ENCODE measurements around the gene SRCAP. TPM values are rescaled to one million over a fixed set of nuclear protein-coding genes. Genes with fewer than 3 reads are reported as not detected.

SRCAP gene
- total RNA-seq, 2 donors from 2014 or later = 27.5 to 30.0 TPM

DNA sequence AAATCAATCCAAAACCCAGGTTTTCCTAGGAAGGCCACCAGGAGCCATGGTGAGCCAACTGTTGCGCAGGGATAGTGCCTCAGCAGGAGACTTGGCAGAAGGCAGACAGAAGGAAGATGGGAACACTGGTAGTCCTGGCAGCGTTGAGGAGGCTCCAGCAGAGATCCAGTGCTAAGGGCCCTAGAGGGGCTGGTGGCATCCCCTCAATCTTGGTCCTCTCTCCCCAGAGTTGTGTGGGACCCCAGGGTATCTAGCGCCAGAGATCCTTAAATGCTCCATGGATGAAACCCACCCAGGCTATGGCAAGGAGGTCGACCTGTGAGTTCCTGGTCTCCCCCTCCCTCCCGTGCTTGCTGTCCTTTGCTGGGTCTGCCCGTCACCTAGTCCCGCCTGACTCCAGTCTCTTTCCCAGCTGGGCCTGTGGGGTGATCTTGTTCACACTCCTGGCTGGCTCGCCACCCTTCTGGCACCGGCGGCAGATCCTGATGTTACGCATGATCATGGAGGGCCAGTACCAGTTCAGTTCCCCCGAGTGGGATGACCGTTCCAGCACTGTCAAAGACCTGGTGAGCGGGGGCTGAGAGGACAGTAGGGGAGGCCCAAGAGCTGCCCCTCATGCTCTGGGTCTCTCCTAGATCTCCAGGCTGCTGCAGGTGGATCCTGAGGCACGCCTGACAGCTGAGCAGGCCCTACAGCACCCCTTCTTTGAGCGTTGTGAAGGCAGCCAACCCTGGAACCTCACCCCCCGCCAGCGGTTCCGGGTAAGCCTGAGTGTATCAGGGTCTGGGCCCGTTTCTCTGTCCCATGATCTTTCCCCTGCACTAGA is 57.2 kb downstream of the SRCAP start:
- DNase-seq (no peak), ATAC-seq (no peak)
- Histone ChIP-seq H3K27ac (no peak overlapping the region), H3K4me1 (peaks cover 12% of the 10 kb centered on the region), H3K36me3 (replicated peaks in 1 of 2; ENCODE audit: insufficient read depth in 1 of 2, low read depth in 2 of 2) (peaks cover 0 to 9% of the 10 kb centered on the region in 2 donors), H3K27me3 (no peaks in the 10 kb centered on the region), H3K4me3 (no peak overlapping the region), H3K9me3 (no peaks in the 10 kb centered on the region)
- no peak for TF ChIP-seq POLR2A (IDR thresholded peaks at IDR 0.05)
- WGBS, 2 donors = 88 to 91% methylated on average over 20 of the region's 20 CpGs
- intact Hi-C loops (cut with DNase I) = no loop called here

DNA sequence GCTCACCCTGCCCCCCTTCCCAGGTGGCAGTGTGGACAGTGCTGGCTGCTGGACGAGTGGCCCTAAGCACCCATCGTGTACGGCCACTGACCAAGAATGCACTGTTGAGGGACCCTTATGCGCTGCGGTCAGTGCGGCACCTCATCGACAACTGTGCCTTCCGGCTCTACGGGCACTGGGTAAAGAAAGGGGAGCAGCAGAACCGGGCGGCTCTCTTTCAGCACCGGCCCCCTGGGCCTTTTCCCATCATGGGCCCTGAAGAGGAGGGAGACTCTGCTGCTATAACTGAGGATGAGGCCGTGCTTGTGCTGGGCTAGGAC is 57.8 kb downstream of the SRCAP start:
- peaks cover 14% of the 10 kb centered on the region for H3K4me1 ChIP-seq
- no peaks in the 10 kb centered on the region for H3K27me3 ChIP-seq
- intact Hi-C loops (cut with DNase I) = no loop called here
- TF ChIP-seq, protein P1, sequence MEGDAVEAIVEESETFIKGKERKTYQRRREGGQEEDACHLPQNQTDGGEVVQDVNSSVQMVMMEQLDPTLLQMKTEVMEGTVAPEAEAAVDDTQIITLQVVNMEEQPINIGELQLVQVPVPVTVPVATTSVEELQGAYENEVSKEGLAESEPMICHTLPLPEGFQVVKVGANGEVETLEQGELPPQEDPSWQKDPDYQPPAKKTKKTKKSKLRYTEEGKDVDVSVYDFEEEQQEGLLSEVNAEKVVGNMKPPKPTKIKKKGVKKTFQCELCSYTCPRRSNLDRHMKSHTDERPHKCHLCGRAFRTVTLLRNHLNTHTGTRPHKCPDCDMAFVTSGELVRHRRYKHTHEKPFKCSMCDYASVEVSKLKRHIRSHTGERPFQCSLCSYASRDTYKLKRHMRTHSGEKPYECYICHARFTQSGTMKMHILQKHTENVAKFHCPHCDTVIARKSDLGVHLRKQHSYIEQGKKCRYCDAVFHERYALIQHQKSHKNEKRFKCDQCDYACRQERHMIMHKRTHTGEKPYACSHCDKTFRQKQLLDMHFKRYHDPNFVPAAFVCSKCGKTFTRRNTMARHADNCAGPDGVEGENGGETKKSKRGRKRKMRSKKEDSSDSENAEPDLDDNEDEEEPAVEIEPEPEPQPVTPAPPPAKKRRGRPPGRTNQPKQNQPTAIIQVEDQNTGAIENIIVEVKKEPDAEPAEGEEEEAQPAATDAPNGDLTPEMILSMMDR (IDR thresholded peaks at IDR 0.05) = no peak
- no peak for TF ChIP-seq POLR2A (IDR thresholded peaks at IDR 0.05)
- no peak overlapping the region for H3K4me3 ChIP-seq
- no peak overlapping the region for H3K27ac ChIP-seq
- H3K9me3 ChIP-seq = no peaks in the 10 kb centered on the region
- no peak for ATAC-seq
- DNase-seq = no peak
- WGBS, 2 donors = 87 to 93% methylated on average over 12 to 13 of the region's 13 CpGs
- peaks cover 0 to 7% of the 10 kb centered on the region in 2 donors for H3K36me3 ChIP-seq (replicated peaks in 1 of 2; ENCODE audit: insufficient read depth in 1 of 2, low read depth in 2 of 2)

DNA sequence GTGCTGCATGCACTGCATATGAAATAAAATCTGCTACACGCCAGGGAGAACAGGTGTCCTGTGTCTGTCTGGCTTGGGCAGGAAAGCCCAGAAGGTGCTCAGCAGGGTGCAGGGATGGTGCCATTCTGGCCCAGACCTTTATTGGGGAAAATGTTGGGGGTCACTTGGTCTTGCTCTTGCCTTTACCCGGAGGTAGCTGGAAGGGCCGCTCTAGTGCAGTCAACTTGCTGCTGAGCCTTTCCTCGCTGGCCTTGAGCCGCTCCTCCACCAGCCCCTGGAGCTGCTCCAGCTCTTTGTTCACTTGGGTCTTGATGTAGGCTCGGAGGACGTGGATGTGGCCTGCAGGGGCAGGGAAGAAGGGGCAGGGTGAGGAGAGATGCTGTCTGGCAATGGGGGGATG is 58.3 kb downstream of the SRCAP start:
- H3K27me3 ChIP-seq = no peaks in the 10 kb centered on the region
- H3K27ac ChIP-seq = no peak overlapping the region
- WGBS, 2 donors = 83 to 86% methylated on average over 7 of the region's 7 CpGs
- H3K4me3 ChIP-seq = no peak overlapping the region
- no peak for ATAC-seq
- no peak for TF ChIP-seq POLR2A (IDR thresholded peaks at IDR 0.05)
- TF ChIP-seq, protein P1 (IDR thresholded peaks at IDR 0.05) = no peak
- no peak for DNase-seq
- no peaks in the 10 kb centered on the region for H3K9me3 ChIP-seq
- H3K4me1 ChIP-seq = peaks cover 14% of the 10 kb centered on the region
- peaks cover 0 to 7% of the 10 kb centered on the region in 2 donors for H3K36me3 ChIP-seq (replicated peaks in 1 of 2; ENCODE audit: insufficient read depth in 1 of 2, low read depth in 2 of 2)
- intact Hi-C loops (cut with DNase I) = no loop called here

DNA sequence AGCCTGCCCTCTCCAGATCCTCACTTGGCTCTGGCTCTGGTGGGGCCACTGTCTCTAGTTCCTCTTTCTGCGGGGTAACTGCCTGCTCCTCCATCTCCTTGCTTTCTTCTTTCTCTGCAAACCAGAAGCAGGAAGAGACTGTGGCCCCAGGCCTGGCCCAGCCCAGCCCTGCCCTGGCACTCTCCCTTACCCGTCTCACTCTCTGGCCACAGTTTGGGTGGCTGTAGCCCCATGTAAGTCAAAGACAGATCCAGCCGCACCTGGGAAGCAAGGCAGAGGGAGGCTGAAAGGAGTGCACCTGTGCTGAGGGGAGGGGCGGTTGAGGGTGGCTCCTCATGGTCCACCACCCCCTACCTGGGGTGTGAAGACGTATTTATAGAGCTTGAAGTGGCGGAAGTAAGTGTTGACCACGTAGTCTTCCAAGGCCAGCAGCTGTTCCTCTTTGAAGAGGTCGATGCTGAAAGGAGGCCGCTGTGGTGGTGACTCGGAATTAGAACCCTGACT is 60.1 kb downstream of the SRCAP start:
- ATAC-seq (no peak), DNase-seq (peak in 1 of 4 donors; percentile 36)
- H3K27me3 ChIP-seq = no peaks in the 10 kb centered on the region
- peak overlapping the region in 1 of 4 donors; percentile 44 for H3K27ac ChIP-seq
- 71 to 87% methylated on average over 10 of the region's 10 CpGs for WGBS, 2 donors
- no peak for TF ChIP-seq POLR2A (IDR thresholded peaks at IDR 0.05)
- TF ChIP-seq, protein P1 (IDR thresholded peaks at IDR 0.05) = no peak
- intact Hi-C loops (cut with DNase I) = no loop called here
- H3K9me3 ChIP-seq = no peaks in the 10 kb centered on the region
- H3K4me1 ChIP-seq = peaks cover 28% of the 10 kb centered on the region
- H3K4me3 ChIP-seq = no peak overlapping the region
- peaks cover 0 to under 1% of the 10 kb centered on the region in 2 donors for H3K36me3 ChIP-seq (replicated peaks in 1 of 2; ENCODE audit: insufficient read depth in 1 of 2, low read depth in 2 of 2)

DNA sequence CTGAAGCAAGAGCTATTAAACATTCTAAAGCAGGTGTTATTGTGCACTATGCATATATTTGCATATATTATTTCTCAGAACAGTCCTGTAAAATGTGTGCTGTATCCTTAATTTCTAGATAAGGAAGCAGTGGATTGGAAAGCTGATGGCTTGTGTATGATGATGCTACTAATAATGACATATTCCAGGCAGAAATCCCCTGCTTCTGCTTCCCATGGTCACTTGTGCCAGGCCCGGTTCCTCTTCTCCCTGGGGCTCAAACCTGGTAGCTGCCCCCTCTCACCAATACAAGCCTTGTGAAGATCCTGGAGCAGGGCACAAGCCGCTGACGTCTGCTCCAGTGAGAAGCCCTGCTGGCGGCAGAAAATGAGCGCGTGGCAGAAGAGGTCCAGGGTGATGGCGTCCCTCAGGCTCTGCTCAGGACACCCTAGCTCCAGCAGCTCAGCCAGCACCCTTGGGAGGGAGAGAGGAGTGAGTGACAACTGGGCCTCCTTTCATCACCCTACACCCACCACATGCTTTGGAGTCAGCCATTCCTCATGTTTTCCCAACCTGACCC is 61.1 kb downstream of the SRCAP start:
- WGBS, 2 donors = 83% methylated on average over 2 to 6 of the region's 7 CpGs
- TF ChIP-seq, protein P1 (IDR thresholded peaks at IDR 0.05) = no peak
- TF ChIP-seq POLR2A (IDR thresholded peaks at IDR 0.05) = no peak
- H3K27me3 ChIP-seq = no peaks in the 10 kb centered on the region
- ATAC-seq (no peak), DNase-seq (no peak)
- H3K4me1 ChIP-seq = peaks cover 30% of the 10 kb centered on the region
- H3K4me3 ChIP-seq = no peak overlapping the region
- H3K9me3 ChIP-seq = no peaks in the 10 kb centered on the region
- intact Hi-C loops (cut with DNase I) = no loop called here
- peaks cover 0 to 8% of the 10 kb centered on the region in 2 donors for H3K36me3 ChIP-seq (replicated peaks in 1 of 2; ENCODE audit: insufficient read depth in 1 of 2, low read depth in 2 of 2)
- no peak overlapping the region for H3K27ac ChIP-seq
